ENCODE data around the gene ZWINT. TPM values are rescaled to one million over a fixed set of nuclear protein-coding genes. Genes with fewer than 3 reads are reported as not detected.

ZWINT gene
- total and polyA plus RNA-seq, 2 donors from 2014 or later: 4.9 to 5.0 TPM

DNA sequence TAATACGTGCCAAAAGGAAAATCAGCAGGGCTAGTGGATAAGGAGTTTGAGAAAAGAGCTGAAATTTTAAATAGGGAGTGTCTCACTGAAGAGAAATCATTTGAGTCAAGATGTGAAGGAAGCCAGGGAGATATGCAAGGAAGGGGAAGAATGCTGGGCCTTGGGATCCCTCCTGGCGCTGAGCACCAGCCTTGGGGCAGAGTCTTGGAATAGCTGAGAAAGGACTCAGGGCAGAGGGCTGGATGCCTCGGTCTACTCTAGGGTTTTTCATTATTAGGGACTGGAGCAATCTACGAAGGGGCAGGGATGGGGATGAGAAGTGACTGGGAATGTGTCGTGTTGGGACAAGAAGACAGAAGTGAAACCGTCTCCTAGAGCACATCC, 484 bp downstream of the ZWINT start:
- DNase-seq (peak in 1 of 5 donors; percentile 5), FAIRE-seq (no peak)
- Histone ChIP-seq H3K27me3 (ENCODE audit: control insufficient read depth, insufficient read depth, low read length) (no peaks in the 10 kb centered on the region), H3K9ac (ENCODE audit: low read length in 3 of 3) (peak overlapping the region in 2 of 3 donors; percentile 63 to 87), H3K36me3 (ENCODE audit: control insufficient read depth in 2 of 3, insufficient read depth in 3 of 3, low read length in 3 of 3) (peaks cover 0 to 2% (median 0%) of the 10 kb centered on the region in 3 donors), H3K27ac (ENCODE audit: low read depth in 2 of 2, low read length in 2 of 2) (no peak overlapping the region), H3K9me3 (ENCODE audit: control insufficient read depth in 2 of 3, insufficient read depth in 1 of 3, low read length in 3 of 3) (no peaks in the 10 kb centered on the region), H3K4me1 (ENCODE audit: control insufficient read depth in 2 of 3, insufficient read depth in 2 of 3, low read depth in 1 of 3, low read length in 3 of 3) (peaks cover 0 to 2% (median 0%) of the 10 kb centered on the region in 3 donors), H3K4me3 (ENCODE audit: low read length in 3 of 3) (peak overlapping the region; percentile 76 to 94 (median 82))
- TF ChIP-seq, protein P1, sequence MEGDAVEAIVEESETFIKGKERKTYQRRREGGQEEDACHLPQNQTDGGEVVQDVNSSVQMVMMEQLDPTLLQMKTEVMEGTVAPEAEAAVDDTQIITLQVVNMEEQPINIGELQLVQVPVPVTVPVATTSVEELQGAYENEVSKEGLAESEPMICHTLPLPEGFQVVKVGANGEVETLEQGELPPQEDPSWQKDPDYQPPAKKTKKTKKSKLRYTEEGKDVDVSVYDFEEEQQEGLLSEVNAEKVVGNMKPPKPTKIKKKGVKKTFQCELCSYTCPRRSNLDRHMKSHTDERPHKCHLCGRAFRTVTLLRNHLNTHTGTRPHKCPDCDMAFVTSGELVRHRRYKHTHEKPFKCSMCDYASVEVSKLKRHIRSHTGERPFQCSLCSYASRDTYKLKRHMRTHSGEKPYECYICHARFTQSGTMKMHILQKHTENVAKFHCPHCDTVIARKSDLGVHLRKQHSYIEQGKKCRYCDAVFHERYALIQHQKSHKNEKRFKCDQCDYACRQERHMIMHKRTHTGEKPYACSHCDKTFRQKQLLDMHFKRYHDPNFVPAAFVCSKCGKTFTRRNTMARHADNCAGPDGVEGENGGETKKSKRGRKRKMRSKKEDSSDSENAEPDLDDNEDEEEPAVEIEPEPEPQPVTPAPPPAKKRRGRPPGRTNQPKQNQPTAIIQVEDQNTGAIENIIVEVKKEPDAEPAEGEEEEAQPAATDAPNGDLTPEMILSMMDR (IDR thresholded peaks at IDR 0.05; ENCODE audit: borderline replicate concordance, extremely low read depth, insufficient read depth): no peak
- intact Hi-C loops (cut with DNase I): no loop called here

DNA sequence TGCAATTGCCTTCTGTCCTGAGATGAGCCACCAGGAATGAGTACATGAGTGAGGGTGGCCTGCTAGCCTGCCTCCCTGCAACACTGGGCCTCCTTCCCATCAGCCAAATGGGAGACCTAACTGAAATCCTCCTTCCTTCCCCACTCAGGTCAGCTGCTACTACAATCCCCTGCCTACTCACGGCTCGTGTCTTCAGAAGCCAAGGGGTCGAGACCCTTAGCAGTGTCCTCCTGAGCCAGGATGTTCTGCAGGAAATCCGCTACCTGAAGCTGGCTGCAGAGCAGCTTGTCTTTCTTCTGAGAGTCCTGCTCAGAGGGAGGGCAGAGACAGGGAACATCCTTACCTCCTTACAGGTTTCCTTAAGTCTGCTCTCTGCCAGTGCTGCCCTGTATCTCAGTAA, 1.2 kb downstream of the ZWINT start:
- TF ChIP-seq, protein P1 (IDR thresholded peaks at IDR 0.05; ENCODE audit: borderline replicate concordance, extremely low read depth, insufficient read depth): no peak
- Histone ChIP-seq H3K36me3 (ENCODE audit: control insufficient read depth in 2 of 3, insufficient read depth in 3 of 3, low read length in 3 of 3) (peaks cover 0 to 2% (median 0%) of the 10 kb centered on the region in 3 donors), H3K4me1 (ENCODE audit: control insufficient read depth in 2 of 3, insufficient read depth in 2 of 3, low read depth in 1 of 3, low read length in 3 of 3) (peaks cover 0 to 2% (median 0%) of the 10 kb centered on the region in 3 donors), H3K4me3 (ENCODE audit: low read length in 3 of 3) (no peak overlapping the region), H3K9me3 (ENCODE audit: control insufficient read depth in 2 of 3, insufficient read depth in 1 of 3, low read length in 3 of 3) (no peaks in the 10 kb centered on the region), H3K9ac (ENCODE audit: low read length in 3 of 3) (no peak overlapping the region), H3K27me3 (ENCODE audit: control insufficient read depth, insufficient read depth, low read length) (no peaks in the 10 kb centered on the region), H3K27ac (ENCODE audit: low read depth in 2 of 2, low read length in 2 of 2) (no peak overlapping the region)
- DNase-seq (peak in 1 of 5 donors; percentile 28), FAIRE-seq (no peak)
- intact Hi-C loops (cut with DNase I): no loop called here

DNA sequence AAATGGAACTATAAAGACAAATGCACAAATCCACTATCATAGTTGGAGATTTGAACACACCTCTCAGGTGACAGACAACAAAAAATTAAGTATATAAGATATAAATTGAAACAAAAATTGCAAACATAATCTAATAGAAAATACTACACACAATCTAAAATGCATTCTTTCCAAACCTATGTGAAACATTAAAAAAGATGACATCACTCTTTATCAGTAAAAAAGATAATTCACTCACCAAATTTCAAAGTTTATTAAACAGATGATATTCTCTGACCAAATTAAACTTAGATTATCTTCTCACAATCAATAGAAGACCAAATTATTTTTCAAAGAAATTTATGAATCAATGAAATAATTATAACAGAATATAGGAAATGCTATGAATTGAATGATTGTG, 4.0 kb downstream of the ZWINT start:
- Histone ChIP-seq H3K9me3 (ENCODE audit: control insufficient read depth in 2 of 3, insufficient read depth in 1 of 3, low read length in 3 of 3) (no peaks in the 10 kb centered on the region), H3K9ac (ENCODE audit: low read length in 3 of 3) (no peak overlapping the region), H3K4me1 (ENCODE audit: control insufficient read depth in 2 of 3, insufficient read depth in 2 of 3, low read depth in 1 of 3, low read length in 3 of 3) (peaks cover 0 to 2% (median 0%) of the 10 kb centered on the region in 3 donors), H3K27ac (ENCODE audit: low read depth in 2 of 2, low read length in 2 of 2) (no peak overlapping the region), H3K36me3 (ENCODE audit: control insufficient read depth in 2 of 3, insufficient read depth in 3 of 3, low read length in 3 of 3) (peaks cover 0 to 2% (median 0%) of the 10 kb centered on the region in 3 donors), H3K4me3 (ENCODE audit: low read length in 3 of 3) (no peak overlapping the region), H3K27me3 (ENCODE audit: control insufficient read depth, insufficient read depth, low read length) (no peaks in the 10 kb centered on the region)
- intact Hi-C loops (cut with DNase I): no loop called here
- FAIRE-seq: peak; percentile 46
- DNase-seq: no peak
- TF ChIP-seq, protein P1 (IDR thresholded peaks at IDR 0.05; ENCODE audit: borderline replicate concordance, extremely low read depth, insufficient read depth): no peak

Measured in kidney (tissue), 14 donors.